EH (cell line): Measurements from ENCODE around the gene CXCR6.

Experiments
- DNase-seq: peaks from one replicate; pipeline ENCODE4 v3.0.0-alpha.2; 2015; ENCODE audit warnings: low read depth

The CXCR6 gene

DNA sequence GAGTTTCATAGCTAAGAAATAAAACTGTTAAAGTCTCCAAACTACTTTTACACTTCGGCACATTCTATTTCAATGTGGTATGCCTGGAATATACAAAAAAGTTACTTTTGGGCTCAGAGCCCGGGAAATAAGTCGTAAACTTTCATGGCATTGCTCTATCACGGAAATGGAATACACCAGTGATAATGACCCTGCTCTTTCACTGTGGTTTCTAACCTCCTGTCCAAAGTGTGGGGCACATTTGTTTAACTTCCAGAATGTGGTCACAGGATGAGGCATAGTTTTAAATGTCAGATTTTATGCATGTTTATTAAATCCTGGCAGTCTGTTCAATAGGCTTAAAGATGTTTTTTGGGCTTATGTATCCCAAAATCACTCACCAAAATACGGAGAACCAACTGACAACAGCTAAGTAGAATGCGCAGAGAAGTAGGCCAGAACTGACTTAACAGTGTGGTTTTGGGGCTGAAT is 5.1 kb downstream of the CXCR6 start:
- peak; percentile 98 for DNase-seq

DNA sequence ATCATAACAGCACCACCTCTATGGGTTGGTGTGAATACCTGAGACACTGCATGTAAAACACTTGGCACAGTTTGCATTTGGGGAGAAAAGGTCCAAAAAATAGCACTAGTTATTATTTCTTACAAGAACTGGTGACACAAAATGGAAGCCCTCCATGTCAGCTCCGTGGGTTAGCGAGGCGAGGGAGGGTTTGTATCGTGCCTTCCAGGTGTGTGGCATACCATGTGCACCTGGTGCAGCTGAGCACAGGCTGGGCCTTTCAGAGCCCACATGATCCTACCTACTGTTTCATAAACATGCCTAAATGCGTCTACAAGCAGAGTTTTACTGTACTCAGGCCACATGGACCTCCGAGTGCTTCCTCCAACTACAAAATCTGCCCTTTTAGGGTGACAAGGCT is 5.6 kb downstream of the CXCR6 start:
- DNase-seq = no peak

DNA sequence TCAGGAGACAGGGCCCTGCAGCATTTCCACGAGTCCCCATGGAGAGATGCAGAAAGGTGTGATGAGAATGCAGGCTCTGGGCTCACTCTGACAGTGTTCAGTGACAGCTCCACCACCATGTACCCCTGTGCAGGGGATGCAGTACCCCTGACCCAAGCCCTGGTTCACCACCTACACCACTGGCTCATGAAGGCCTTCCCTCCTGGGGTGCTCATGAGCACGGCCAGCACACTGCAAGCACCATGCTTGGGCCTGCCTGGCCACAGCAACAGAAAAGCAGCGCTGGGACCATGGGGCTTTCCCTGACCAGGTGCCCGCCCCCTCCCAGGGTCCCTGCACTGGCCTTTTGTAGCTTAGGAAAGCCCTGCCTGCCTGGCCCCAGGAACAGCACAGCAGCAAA is 6.2 kb downstream of the CXCR6 start:
- no peak for DNase-seq

DNA sequence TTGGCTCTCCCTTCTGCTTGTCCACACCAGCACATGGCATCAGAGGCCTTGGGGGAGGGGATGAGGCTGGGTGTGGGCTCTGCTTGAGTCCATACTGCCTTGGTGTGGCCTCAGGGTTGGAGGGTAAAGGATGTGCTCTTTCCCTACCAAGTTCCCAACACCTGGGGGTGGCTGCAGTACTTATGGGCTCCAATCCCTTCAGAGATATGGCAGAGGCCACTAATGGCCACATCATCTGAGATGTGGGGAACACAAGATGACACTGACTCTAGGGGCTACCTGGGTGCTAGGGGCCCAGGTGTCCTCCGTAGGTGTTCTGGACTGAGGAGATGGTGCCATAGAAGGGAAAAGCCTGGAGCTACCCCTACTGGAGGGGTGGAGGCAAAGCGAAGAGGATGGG is 6.9 kb downstream of the CXCR6 start:
- DNase-seq = no peak

DNA sequence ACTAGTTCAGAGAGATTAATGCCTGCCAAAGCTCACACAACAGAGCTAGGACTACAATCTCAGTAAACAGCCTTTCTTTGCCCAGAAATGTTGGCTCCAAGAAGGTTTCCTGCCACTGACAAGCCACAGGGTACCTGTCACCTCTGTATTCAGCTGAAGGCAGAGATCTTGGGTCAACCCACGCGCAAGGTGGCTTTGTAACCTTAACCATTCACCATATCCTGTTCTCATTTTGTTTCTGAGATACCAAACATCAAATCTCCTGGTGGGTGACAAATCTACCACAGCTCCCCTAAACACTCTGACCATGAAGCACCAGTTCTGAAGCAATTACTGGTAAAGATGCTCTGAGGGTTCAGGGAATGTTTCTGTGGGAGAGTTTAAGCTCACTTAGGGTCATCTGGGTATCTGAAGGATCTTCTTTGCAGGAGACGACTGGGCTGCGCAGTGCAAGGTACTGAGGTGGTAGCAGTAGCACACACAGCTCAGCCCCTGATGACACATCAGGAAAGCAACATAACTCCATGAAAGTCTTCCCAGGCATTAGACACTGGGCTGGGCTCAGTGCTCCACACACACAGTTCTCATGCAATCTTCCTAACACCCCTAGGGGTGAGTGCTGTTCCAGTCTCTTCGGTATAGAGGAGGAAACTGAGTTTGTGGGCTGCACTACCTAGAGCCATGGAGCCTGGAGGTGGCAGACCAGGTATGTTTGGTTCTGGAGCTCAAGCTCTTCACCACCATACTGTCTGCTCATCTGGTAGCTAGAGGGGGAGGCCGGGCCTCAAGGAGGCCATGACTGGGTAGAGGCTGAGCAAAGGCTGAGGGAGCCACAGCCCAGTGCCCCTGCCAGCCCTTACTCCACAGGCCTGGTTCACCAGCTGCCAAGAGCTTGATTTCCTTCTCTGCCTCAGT is 7.7 kb downstream of the CXCR6 start:
- DNase-seq = peak; percentile 13

DNA sequence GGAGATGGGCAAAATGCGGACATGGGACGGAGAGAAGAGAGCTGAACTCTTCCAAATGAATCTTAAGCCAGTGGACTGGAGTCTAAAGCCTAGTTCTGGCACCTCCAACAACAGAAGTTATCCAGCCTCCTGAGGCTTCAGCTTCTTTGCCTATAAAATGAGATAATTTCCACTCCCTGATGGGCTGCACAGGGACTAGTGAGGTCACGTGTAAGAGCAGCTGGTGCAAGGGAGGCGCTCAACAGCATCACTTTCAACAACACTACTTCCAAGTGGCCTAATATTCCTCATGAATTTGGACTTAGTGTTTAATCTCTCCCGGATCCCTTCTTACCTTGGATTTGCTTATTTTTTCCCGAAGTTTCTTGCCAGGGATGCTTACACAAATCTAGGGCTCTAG is 8.7 kb downstream of the CXCR6 start:
- DNase-seq = no peak

DNA sequence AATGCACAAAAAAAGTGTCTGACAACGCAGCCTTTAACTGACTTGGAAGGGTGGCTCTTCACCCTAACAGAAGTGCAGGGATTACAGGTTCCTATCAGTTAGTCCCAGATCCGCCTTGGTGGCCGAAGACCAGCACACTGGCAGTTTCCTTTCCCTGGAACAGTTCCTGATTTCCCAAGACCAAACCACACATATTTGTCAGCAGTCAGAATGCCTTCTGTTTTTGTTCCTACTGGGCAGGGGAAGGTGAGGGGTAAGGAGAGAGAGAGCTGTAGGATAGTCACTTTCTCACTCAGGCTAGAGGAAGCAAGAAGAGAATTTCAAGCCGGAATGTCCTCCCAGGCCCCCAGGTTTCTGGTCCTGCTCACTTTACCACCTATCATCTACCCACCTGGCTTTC is 9.2 kb downstream of the CXCR6 start:
- DNase-seq = peak; percentile 29

DNA sequence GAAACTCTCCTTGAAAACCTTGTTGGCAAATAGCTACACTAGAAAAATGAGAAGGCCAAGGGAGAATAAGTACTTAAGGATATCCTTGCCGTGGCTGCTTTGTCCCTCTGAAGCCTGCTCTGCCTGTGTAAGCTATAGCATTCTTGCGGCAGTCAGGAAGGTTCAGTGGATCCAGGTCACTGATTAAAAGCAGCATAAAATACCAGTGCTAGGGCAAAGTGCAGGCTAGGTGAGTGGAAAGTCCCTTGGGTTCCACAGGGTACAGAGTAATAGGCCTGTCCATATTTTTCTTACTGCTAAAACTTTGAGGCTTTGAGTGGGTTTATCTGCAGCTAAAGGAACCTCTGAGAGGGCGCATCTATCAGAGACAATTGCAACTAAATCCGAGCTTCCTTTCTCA is 10.3 kb downstream of the CXCR6 start:
- no peak for DNase-seq

DNA sequence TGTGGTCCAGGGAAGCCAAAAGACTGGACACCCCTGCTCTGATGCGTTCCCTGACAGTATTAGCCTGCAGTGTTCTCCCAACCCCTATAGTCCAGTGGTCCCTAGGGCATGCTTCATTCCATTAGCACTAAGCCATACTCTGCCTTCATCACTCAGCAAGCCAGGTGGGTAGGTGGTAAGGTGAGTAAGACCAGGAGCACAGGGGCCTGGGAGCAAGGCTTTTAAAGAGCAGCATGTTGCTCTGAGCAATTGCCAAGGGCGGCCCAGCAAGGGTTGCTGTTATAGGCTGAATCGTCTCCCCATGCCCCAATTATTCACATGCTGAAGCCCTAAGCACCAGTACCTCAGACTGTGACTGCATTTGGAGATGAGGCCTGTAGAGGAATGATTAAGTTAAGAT is 11.0 kb downstream of the CXCR6 start:
- no peak for DNase-seq

DNA sequence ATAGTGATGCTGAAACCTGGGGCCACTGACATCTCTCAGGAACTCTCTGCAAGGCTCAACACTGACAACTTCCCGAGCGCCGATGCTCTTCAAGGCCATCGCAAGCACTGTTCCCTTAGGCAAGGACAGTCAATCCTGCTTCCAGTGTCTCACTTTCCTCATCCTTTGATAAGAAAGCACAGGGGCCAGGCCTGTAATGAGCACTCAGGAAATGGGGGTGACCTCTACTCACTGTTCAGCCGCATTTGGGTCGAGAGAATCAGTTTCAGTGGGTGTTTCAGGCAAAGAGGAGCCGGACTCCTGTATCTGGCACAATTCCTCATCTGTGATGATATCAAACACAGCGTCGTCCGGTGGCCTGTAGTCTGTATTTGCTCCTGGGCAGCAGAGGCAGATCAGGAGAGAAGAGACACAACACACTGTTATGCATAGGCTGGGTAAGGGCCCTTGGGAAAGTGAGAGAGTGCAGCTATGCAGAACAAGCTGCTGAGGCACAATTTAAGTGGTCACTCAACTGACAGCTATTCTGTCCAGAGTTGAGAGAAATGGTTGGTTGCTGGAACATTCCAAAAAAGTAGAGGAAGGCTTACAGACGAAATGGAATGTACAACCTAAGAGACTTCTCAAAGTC is 11.9 kb downstream of the CXCR6 start:
- no peak for DNase-seq

DNA sequence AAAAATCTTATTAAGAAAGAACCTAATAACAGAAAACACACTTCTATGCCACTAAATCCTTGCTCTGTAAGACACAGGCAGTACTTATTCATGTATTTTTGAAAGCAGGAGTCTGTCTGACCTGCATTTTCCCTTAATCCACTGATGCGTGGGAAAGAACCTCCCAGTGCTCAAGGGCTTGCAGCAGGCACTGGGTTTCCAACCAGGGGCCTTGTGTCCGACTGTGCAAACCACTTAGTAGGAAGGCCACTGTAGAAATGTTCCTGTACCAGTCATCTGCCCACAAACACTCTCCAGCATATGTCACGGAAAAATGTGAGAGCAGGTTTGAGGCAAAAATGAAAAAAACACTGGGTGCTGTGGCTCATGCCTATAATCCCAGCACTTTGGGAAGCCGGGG is 12.4 kb downstream of the CXCR6 start:
- DNase-seq = no peak

DNA sequence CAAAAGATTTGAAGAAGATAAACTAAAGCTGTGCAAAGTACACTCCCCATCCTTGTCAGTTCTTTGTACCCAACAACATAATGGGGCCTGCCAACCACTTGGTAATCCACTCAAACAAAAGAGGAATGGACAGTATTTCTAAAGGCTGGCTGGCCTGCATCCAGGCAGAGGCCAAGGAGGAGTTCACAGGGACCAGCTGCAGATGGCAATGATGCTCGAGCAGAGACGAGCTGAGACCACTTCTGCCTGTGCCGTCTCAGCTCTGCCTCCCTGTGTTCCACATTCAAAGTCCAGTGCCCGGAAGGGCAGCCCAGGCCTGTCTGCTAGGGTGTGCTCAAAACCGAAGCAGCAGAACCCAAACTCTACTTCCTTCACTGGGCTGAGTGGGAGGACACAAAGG is 14.3 kb downstream of the CXCR6 start:
- DNase-seq = no peak

DNA sequence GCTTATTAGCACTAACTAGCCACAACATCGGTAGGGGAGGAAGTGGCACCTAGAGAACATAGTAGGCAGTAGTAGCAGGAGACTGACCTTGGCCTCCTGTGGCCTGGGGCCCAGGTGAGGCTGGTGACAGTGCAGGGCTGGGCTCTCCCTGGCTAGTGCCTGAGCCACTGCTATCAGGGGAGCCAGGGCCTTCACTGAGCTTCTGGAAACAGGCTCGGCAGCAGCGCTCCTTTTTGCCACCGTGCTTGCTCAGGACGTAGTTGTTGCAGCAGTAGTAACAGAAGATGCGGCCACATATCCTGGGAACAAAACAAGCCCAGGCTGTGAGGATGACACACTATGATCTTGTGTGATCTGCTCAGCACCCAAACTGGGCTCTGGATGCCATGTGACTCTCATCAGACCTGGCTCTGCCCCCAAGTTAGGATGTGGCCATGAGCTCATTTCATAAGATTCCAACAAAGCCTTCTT is 15.1 kb downstream of the CXCR6 start:
- DNase-seq = peak; percentile 78

DNA sequence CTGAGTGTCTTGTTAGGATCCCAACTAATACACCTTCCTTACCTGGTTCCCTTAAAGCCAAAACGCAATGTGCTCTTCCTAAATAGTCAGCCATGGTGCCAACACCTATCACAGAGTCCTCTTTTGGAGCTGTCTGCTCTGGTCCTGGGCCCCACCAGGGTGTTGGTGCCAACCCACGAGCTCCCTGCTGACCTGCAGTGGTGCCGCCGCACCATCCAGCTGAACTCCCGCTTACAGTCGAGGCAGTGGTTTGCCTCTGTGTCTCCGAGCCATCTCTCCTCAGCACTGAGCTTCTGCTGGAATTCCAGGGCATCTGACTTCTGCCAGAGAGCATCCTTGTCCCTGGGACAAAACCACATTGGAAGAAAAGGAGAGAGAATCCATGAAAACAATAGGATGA is 15.9 kb downstream of the CXCR6 start:
- no peak for DNase-seq

DNA sequence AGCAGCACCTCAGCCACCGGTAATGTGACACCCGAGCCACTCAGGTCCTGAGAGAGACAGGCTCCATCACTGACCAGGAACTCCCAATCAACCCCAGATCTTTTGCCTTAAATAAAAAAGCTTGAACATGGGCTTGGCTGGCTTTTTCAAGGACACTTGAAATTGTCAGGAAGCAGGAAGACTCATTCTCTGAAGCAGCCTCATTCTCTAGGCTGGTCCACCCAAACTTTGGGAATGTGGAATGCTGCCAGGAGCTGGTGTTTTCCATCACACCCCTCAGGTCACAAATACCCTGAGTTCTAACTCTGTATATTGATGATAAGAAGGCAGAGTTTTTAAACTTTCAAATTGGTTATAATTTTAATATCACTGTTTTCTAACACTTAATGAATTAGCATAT is 17.0 kb downstream of the CXCR6 start:
- DNase-seq = no peak

DNA sequence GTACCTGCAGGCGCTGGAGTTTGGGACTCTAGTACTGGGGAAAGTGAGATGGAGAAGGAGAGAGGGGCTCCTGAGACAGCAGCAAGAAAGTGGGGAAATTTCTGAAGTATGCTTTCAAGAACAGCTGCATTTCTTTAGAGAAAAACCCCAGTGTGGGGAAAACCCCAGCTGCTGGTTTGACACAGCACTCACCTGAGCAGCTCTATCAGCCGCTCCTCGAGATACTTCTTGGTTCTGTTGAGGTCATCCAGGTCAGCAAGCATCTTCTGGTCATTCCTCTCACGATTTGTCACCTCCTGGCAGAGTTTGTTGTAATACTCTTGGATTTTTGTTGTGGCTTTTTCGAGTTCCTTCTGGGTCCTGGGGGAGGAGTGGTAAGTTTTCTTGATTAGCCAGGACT is 18.8 kb downstream of the CXCR6 start:
- no peak for DNase-seq

DNA sequence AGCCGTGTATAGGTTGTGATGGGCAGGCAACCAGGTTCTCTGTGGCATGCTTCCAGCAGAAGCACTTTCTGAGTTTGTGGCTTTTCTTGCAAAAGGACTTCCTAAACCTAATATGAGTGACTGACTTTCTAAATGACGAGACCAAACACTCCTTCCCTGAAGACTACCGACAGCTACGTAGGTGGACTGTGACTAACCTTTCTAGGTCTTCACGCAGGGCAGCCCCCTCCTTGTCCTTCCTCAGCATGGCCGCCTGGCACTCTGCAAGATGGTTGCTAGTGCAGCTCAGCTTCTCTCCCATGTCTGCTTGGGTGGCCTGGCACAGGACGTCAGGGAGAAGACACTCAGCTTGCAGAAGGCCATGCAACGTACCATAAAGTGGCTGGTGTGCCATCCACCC is 20.9 kb downstream of the CXCR6 start:
- no peak for DNase-seq

DNA sequence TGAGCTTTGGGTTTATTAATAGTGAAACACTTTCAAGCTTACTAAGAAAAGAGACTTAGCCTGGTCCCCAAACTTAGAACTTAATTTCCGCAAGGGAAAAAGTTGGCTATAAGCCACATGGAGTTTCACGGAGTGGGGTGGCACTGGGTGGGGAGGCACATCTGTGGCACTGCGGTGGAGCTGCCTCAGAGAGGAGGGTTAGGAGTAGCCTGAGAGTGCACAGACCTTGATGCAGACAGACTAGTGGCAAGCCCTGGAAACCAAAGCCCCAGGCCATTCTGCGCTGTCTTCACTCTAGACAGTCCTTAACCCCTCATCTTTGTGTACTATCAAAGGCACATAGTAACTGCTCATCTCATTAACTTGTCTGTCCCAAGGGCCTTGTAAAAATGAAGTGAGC is 22.0 kb downstream of the CXCR6 start:
- no peak for DNase-seq

DNA sequence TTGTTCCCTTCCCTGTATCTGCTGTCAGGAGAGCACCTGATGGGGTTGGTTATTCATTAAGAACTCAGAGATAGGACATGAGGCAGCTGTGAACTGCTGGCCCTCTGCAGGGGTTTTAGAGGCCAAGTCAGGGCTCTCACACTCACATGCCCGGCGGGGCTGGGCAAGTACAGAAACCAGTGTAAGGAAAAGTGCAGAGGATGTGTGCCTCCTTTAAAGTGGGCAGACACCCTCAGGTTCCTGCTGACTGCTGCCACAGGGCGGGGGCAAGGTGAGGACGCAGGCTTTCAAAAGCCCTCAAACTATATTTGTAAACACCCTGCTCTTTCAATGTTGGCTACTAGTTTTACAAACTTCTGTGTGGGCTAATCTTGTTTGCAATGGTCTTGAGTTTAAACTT is 22.4 kb downstream of the CXCR6 start:
- no peak for DNase-seq

DNA sequence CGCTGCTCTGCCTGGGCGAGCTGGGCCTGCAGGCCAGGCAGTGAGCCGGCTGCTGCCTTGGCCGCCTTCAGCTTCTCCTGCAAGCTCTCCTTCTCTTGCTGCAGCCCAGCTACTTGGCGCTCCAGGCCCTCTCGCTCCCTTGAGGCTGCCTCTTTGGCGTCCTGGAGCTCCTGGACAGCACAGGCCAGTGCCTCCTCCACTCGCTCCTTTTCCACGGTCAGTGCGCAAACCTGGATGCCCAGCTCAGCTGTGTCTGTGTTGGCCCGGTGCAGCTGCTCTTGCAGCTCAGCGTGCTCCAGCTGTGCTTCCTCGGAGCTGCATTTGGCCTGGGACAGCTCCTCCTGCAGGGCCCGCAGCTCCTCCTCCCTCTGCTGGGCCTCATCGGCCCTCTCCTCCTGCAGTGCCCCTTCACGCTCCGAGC is 23.1 kb downstream of the CXCR6 start:
- DNase-seq = no peak

DNA sequence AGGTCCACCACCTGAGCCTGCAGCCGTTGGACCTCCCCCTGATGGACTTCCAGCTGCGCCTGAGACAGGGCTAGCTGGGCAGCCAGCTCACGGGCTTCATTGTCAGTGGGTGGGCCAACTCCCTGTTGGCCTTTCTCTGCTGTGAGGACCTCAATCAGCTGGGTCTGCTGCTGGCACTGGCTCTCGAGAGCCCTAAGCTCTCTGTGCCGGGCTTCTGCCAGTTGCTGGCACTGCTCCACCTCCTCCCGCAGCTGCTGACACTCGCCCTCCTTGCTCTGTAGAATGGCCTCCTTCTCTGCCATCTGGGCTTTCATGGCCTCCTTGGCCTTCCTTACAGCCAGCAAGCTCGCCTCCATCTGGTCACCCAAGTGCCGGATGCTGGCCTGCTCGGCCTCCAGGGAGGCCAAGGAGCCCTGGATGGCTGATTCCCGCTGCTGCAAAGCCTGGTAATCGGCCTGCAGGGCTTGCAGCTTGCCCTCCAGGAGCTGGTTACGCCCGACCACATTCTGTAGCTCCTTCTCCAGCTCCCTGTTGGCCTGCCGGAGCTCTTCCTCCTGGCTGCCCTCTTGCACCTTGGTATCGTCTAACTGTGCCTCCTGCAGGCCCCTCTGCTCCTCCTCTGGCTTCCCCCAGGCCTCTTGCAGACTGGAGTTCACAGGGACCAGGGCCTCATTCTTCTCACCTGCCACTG is 23.8 kb downstream of the CXCR6 start:
- DNase-seq = no peak

DNA sequence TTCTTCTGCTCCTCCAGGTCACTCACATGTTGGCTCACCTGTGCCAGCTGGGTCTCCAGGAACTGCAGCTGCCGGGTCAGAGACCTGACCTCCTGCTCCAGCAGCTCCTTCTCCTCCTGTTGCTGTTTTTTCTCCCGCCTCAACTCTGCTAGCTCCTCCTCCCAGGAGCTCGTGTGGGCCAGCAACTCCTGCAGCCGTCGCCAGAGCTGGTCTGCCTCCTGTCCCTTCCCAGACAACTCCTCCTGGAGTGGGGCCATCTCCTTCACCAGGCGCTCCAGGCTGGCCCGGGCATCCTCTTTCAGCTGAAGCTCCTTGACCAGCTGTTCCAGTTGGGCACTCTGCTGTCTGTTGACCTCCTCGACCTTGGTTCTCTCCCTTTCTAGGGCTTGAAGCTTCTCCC is 24.5 kb downstream of the CXCR6 start:
- DNase-seq = no peak

DNA sequence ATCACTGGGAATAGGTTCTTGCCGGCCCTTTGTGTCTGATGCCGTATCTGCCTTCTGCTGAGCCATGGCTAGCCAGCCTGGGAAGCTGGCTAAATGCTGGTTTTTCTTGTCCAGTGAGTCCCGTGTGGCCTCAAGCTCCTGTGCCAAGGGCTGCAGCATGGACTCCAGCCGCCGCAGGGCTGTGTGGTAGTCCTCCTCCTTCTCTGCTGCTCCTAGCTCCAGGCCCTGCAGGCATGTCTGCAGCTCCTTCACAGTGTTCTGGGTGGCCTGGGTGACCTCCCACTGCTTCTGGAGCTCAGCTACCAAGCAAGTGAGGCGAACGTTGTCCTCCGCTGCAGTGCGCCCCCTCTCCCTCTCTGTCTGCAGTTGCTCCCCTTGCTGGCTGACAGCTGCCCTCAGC is 24.9 kb downstream of the CXCR6 start:
- DNase-seq = no peak
